Caco-2 (cell line): Measurements from ENCODE around the gene PPP1R13L. TPM values are rescaled to one million over a fixed set of nuclear protein-coding genes. Genes with fewer than 3 reads are reported as not detected.

ENCODE experiments used
- BruUV-seq: library from RNA; stranded (reverse); fragments of 400-500 nt; replicated peaks from 2 replicates; lab custom pipeline; 2021; lab: Mats Ljungman, UMichigan
- CTCF ChIA-PET: fragments of 300-600 bp; sonication (Branson Sonifier 250); formaldehyde crosslinking; loops from one replicate; lab custom pipeline; 2022; ENCODE audit warnings: antibody characterized with exemption; lab: Charles Lee
- POLR2A ChIA-PET: fragments of 300-600 bp; sonication (Branson Sonifier 250); formaldehyde crosslinking; loops from one replicate; lab custom pipeline; 2022; ENCODE audit warnings: antibody characterized with exemption; lab: Charles Lee
- DNase-seq, 2 experiments: peaks; one replicate each; pipeline versions ENCODE4 v3.0.0 to v3.0.0-alpha.2; 2020 to 2022
- H3K27me3 ChIP-seq: replicated peaks from 2 replicates; pipeline ENCODE4 v1.6.0; 2011; ENCODE audit warnings: low read length; ENCODE audit not compliant: control insufficient read depth, insufficient read depth
- H3K36me3 ChIP-seq: 2 replicates; pipeline ENCODE4 v1.5.1; 2011; ENCODE audit warnings: low read length; ENCODE audit not compliant: control insufficient read depth, insufficient read depth
- H3K4me1 ChIP-seq: fragments of 250-450 bp; sonication (Bioruptor Pico); 2 replicates; pipeline ENCODE4 v1.5.1; 2020; ENCODE audit warnings: mild to moderate bottlenecking
- H3K4me3 ChIP-seq: 2 replicates; pipeline ENCODE4 v1.5.1; 2011; ENCODE audit warnings: low read depth, mild to moderate bottlenecking, control low read depth, low read length
- H3K9me3 ChIP-seq: fragments of 250-450 bp; sonication (Bioruptor Pico); 2 replicates; pipeline ENCODE4 v1.5.1; 2020; ENCODE audit warnings: mild to moderate bottlenecking, moderate library complexity
- H3K27ac Mint-ChIP-seq: one replicate; pipeline ENCODE4 v1.8.0; 2022; ENCODE audit warnings: mixed read lengths; ENCODE audit not compliant: unreplicated experiment
- H3K27me3 Mint-ChIP-seq: one replicate; pipeline ENCODE4 v1.8.0; 2022; ENCODE audit warnings: mixed read lengths; ENCODE audit not compliant: insufficient read depth, unreplicated experiment
- H3K36me3 Mint-ChIP-seq: one replicate; pipeline ENCODE4 v1.8.0; 2022; ENCODE audit warnings: mild to moderate bottlenecking, mixed read lengths; ENCODE audit not compliant: insufficient read depth, unreplicated experiment
- H3K4me1 Mint-ChIP-seq: one replicate; pipeline ENCODE4 v1.8.0; 2022; ENCODE audit warnings: low read depth, mixed read lengths; ENCODE audit not compliant: unreplicated experiment
- H3K4me3 Mint-ChIP-seq: one replicate; pipeline ENCODE4 v1.8.0; 2022; ENCODE audit warnings: mild to moderate bottlenecking, moderate library complexity, mixed read lengths; ENCODE audit not compliant: unreplicated experiment
- H3K9me3 Mint-ChIP-seq: one replicate; pipeline ENCODE4 v1.8.0; 2022; ENCODE audit warnings: mixed read lengths; ENCODE audit not compliant: unreplicated experiment
- CTCF ChIP-seq, 2 experiments: fragments of 200-600 bp in 1 of 2; IDR thresholded peaks; 1 replicate in 1 of 2; 2 replicates in 1 of 2; pipeline versions ENCODE4 v1.5.1 to v1.8.0; 2011 to 2022; ENCODE audit warnings: antibody characterized with exemption in 1 of 2, control low read depth in 1 of 2, inconsistent platforms in 1 of 2, low read depth in 1 of 2, low read length in 1 of 2, mild to moderate bottlenecking in 1 of 2, moderate library complexity in 1 of 2; ENCODE audit not compliant: insufficient read depth in 1 of 2, severe bottlenecking in 1 of 2, unreplicated experiment in 1 of 2
- intact Hi-C: fragments of 100-400 bp; cut with micrococcal nuclease; formaldehyde crosslinking; loops from one replicate; pipeline ENCODE4 v1.10.0; 2022; ENCODE audit not compliant: unreplicated experiment
- total RNA-seq: library from RNA; stranded (reverse); gene quantifications from 2 replicates; pipeline ENCODE4 v1.2.3, GENCODE V29; 2022

The PPP1R13L gene
- total RNA-seq, 1 experiment from 2014 or later, result 65.8 TPM

GRCh38 chr19:45419396-45419795 is 14.5 kb upstream of the PPP1R13L start:
- no peaks in the 10 kb centered on the region for H3K27me3 Mint-ChIP-seq
- Histone ChIP-seq H3K4me1 (peaks cover 8% of the 10 kb centered on the region; the same call in 1 of the 2 replicates), H3K4me3 (no peak overlapping the region), H3K36me3 (peaks cover 2% of the 10 kb centered on the region), H3K9me3 (no peaks in the 10 kb centered on the region), H3K27me3 (no peaks in the 10 kb centered on the region)
- no TSS peak for BruUV-seq
- TF ChIP-seq CTCF (IDR thresholded peaks at IDR 0.05; ENCODE audit: insufficient read depth in 1 of 2, low read depth in 1 of 2, low read length in 1 of 2, severe bottlenecking in 1 of 2, unreplicated experiment in 1 of 2), result no peak
- H3K36me3 Mint-ChIP-seq, result peaks cover 57% of the 10 kb centered on the region
- POLR2A ChIA-PET, result no interaction called here
- H3K27ac Mint-ChIP-seq, result no peak overlapping the region
- H3K4me3 Mint-ChIP-seq, result no peak overlapping the region
- intact Hi-C loops, result no loop called here
- peaks cover 20% of the 10 kb centered on the region for H3K4me1 Mint-ChIP-seq
- CTCF ChIA-PET, result no interaction called here
- DNase-seq, result no peak
- H3K9me3 Mint-ChIP-seq, result no peaks in the 10 kb centered on the region

GRCh38 chr19:45418802-45419201 is 13.9 kb upstream of the PPP1R13L start:
- BruUV-seq, result no TSS peak
- H3K27ac Mint-ChIP-seq, result no peak overlapping the region
- Histone ChIP-seq H3K36me3 (peaks cover 2% of the 10 kb centered on the region), H3K4me1 (peaks cover 8% of the 10 kb centered on the region; the same call in 1 of the 2 replicates), H3K9me3 (no peaks in the 10 kb centered on the region), H3K4me3 (no peak overlapping the region), H3K27me3 (no peaks in the 10 kb centered on the region)
- H3K27me3 Mint-ChIP-seq, result no peaks in the 10 kb centered on the region
- H3K9me3 Mint-ChIP-seq, result no peaks in the 10 kb centered on the region
- no peak for DNase-seq
- H3K36me3 Mint-ChIP-seq, result peaks cover 54% of the 10 kb centered on the region
- ChIA-PET POLR2A (no interaction called here), CTCF (no interaction called here)
- intact Hi-C loops, result no loop called here
- peaks cover 20% of the 10 kb centered on the region for H3K4me1 Mint-ChIP-seq
- H3K4me3 Mint-ChIP-seq, result no peak overlapping the region
- TF ChIP-seq CTCF (IDR thresholded peaks at IDR 0.05; ENCODE audit: insufficient read depth in 1 of 2, low read depth in 1 of 2, low read length in 1 of 2, severe bottlenecking in 1 of 2, unreplicated experiment in 1 of 2), result no peak

GRCh38 chr19:45417151-45417550 is 12.3 kb upstream of the PPP1R13L start:
- Histone ChIP-seq H3K36me3 (peaks cover 2% of the 10 kb centered on the region), H3K9me3 (no peaks in the 10 kb centered on the region), H3K4me1 (no peaks in the 10 kb centered on the region), H3K4me3 (no peak overlapping the region), H3K27me3 (no peaks in the 10 kb centered on the region)
- CTCF ChIA-PET, result no interaction called here
- Mint-ChIP-seq H3K9me3 (no peaks in the 10 kb centered on the region), H3K27me3 (no peaks in the 10 kb centered on the region), H3K36me3 (peaks cover 50% of the 10 kb centered on the region), H3K4me3 (no peak overlapping the region), H3K27ac (no peak overlapping the region), H3K4me1 (peaks cover 10% of the 10 kb centered on the region)
- no peak for DNase-seq
- intact Hi-C loops, result no loop called here
- no peak for TF ChIP-seq CTCF (IDR thresholded peaks at IDR 0.05; ENCODE audit: insufficient read depth in 1 of 2, low read depth in 1 of 2, low read length in 1 of 2, severe bottlenecking in 1 of 2, unreplicated experiment in 1 of 2)
- POLR2A ChIA-PET, result no interaction called here
- no TSS peak for BruUV-seq
